Breast epithelium (tissue), 3 donors: ENCODE results near the gene TUBD1.

Experiments
- POLR2A ChIP-seq: fragments of 450-650 bp; IDR thresholded peaks from one replicate; pipeline ENCODE4 v1.6.1; 2016; ENCODE audit warnings: antibody characterized with exemption, mild to moderate bottlenecking, moderate library complexity
- TF ChIP-seq, protein P1 (sequence below), 3 donors: fragments of 450-650 bp; IDR thresholded peaks; one replicate each; pipeline ENCODE4 v1.5.1; 2016 to 2017; ENCODE audit warnings: antibody characterized with exemption in 3 of 3, mild to moderate bottlenecking in 3 of 3, moderate library complexity in 3 of 3

DNA sequence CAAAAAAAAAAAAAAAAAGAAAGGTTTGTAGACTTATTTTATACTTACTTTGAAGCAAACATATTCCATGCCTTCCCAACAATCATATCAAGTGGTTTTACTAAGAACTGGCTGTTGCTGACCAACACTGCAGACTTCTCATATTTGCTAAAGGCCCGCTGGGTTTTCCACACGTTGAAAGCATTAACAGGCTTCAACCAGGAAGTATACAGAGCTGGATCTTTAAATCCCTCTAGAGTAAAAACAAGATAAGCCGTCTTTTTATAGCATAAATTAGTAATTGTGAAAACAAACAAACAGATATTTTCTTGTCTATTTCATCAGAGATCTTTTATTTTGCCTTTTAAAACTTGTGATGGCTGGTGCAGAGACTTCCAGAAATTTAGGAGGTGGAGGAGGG, 29.1 kb downstream of the TUBD1 start:
- TF ChIP-seq, protein P1, sequence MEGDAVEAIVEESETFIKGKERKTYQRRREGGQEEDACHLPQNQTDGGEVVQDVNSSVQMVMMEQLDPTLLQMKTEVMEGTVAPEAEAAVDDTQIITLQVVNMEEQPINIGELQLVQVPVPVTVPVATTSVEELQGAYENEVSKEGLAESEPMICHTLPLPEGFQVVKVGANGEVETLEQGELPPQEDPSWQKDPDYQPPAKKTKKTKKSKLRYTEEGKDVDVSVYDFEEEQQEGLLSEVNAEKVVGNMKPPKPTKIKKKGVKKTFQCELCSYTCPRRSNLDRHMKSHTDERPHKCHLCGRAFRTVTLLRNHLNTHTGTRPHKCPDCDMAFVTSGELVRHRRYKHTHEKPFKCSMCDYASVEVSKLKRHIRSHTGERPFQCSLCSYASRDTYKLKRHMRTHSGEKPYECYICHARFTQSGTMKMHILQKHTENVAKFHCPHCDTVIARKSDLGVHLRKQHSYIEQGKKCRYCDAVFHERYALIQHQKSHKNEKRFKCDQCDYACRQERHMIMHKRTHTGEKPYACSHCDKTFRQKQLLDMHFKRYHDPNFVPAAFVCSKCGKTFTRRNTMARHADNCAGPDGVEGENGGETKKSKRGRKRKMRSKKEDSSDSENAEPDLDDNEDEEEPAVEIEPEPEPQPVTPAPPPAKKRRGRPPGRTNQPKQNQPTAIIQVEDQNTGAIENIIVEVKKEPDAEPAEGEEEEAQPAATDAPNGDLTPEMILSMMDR (IDR thresholded peaks at IDR 0.05) = no peak
- no peak for TF ChIP-seq POLR2A
